HG03045 (cell line): ENCODE data around the gene HSPB3.
"Not testable (repeated sequence)": the region's sequence is repeated elsewhere in the genome, so short reads cannot be mapped to it uniquely, and the experiment has no call there.

ENCODE experiments used
- ATAC-seq: cut with Tn5 transposase; IDR thresholded peaks from one replicate; pipeline ENCODE4 v1.9.1; 2021; ENCODE audit warnings: mild to moderate bottlenecking, moderate library complexity; ENCODE audit not compliant: unreplicated experiment

HSPB3 gene

GRCh38 chr5:54454602-54455001, 897 bp upstream of the HSPB3 start:
- ATAC-seq: no peak

GRCh38 chr5:54457094-54457862, 1.8 kb downstream of the HSPB3 start:
- no peak for ATAC-seq

- ATAC-seq: no peak
These were observed 2.7 kb downstream of the HSPB3 start for GRCh38 chr5:54458221-54458620.

GRCh38 chr5:54460181-54460919, 4.9 kb downstream of the HSPB3 start:
- ATAC-seq: no peak

GRCh38 chr5:54462281-54462680, 6.8 kb downstream of the HSPB3 start:
- no peak for ATAC-seq

GRCh38 chr5:54463713-54464112, 8.2 kb downstream of the HSPB3 start:
- ATAC-seq: no peak

- peak; percentile 69 for ATAC-seq
These were observed 14.1 kb downstream of the HSPB3 start for GRCh38 chr5:54469622-54470021.

- ATAC-seq: peak; percentile 10
These were observed 14.6 kb downstream of the HSPB3 start for GRCh38 chr5:54470128-54470527.

- ATAC-seq: no peak
These were observed 15.2 kb downstream of the HSPB3 start for GRCh38 chr5:54470677-54471076.

- ATAC-seq: no peak
These were observed 15.9 kb downstream of the HSPB3 start for GRCh38 chr5:54471398-54471797.

- ATAC-seq: no peak
These were observed 21.2 kb downstream of the HSPB3 start for GRCh38 chr5:54476682-54477081.

- no peak for ATAC-seq
These were observed 22.5 kb downstream of the HSPB3 start for GRCh38 chr5:54477941-54478478.

- ATAC-seq: no peak
These were observed 24.8 kb downstream of the HSPB3 start for GRCh38 chr5:54480296-54480695.

- no peak for ATAC-seq
These were observed 28.9 kb downstream of the HSPB3 start for GRCh38 chr5:54484219-54484894.

GRCh38 chr5:54485659-54486058, 30.2 kb downstream of the HSPB3 start:
- not testable (repeated sequence) for ATAC-seq

- ATAC-seq: not testable (repeated sequence)
These were observed 34.1 kb downstream of the HSPB3 start for GRCh38 chr5:54489648-54489979.

- ATAC-seq: no peak
These were observed 35.8 kb downstream of the HSPB3 start for GRCh38 chr5:54491326-54491725.

- no peak for ATAC-seq
These were observed 36.7 kb downstream of the HSPB3 start for GRCh38 chr5:54492178-54492577.

- ATAC-seq: no peak
These were observed 39.5 kb downstream of the HSPB3 start for GRCh38 chr5:54495027-54495426.
